ENCODE data around the gene DNAJB14.

- no peak for TF ChIP-seq CTCF (IDR thresholded peaks at IDR 0.05; ENCODE audit: poor library complexity)
- TF ChIP-seq EZH2phosphoT487 (IDR thresholded peaks at IDR 0.05; ENCODE audit: low read depth, severe bottlenecking, unreplicated experiment): no peak
Observed at GRCh38 chr4:99853999-99854398, 92.4 kb downstream of the DNAJB14 start.

All from hepatocyte (in vitro differentiated cells).